ENCODE measurements around the gene SYNE3.

Gene SYNE3

GRCh38 chr14:95541932-95542930, 25.8 kb upstream of the SYNE3 start:
- no peak overlapping the region for H3K4me3 ChIP-seq (ENCODE audit: insufficient read depth, low read length, poor library complexity, severe bottlenecking)
- H4K20me1 ChIP-seq (ENCODE audit: low read depth, low read length), result no peaks in the 10 kb centered on the region
- TF ChIP-seq CTCF (IDR thresholded peaks at IDR 0.05; ENCODE audit: insufficient read depth, low read length, poor library complexity, severe bottlenecking), result no peak
- no peak for TF ChIP-seq EZH2phosphoT487 (conservative IDR thresholded peaks at IDR 0.05; ENCODE audit: low read length)
- no peaks in the 10 kb centered on the region for H3K9me2 ChIP-seq (replicated peaks; ENCODE audit: insufficient read depth, low read length)
- H3K4me2 ChIP-seq (ENCODE audit: low read depth, low read length, poor library complexity, severe bottlenecking), result no peak overlapping the region
- H3K36me3 ChIP-seq (ENCODE audit: low read length), result no peaks in the 10 kb centered on the region
- H3F3A ChIP-seq (ENCODE audit: insufficient read depth), result no peaks in the 10 kb centered on the region
- H3K27ac ChIP-seq (ENCODE audit: low read depth, low read length), result no peak overlapping the region
- no peak overlapping the region for H3K9ac ChIP-seq (ENCODE audit: low read length)
- H3K27me3 ChIP-seq (ENCODE audit: low read length), result no peaks in the 10 kb centered on the region
- no peaks in the 10 kb centered on the region for H3K9me3 ChIP-seq (ENCODE audit: insufficient read depth, low read length)
- peaks cover 59% of the 10 kb centered on the region for H3K79me2 ChIP-seq (ENCODE audit: insufficient read depth, low read length)
- no peak overlapping the region for H2AFZ ChIP-seq (ENCODE audit: low read depth, low read length, severe bottlenecking)

- H2AFZ ChIP-seq (ENCODE audit: low read depth, low read length, severe bottlenecking), result no peak overlapping the region
- no peak overlapping the region for H3K4me3 ChIP-seq (ENCODE audit: insufficient read depth, low read length, poor library complexity, severe bottlenecking)
- H3K9me3 ChIP-seq (ENCODE audit: insufficient read depth, low read length), result no peaks in the 10 kb centered on the region
- no peak overlapping the region for H3K4me2 ChIP-seq (ENCODE audit: low read depth, low read length, poor library complexity, severe bottlenecking)
- no peaks in the 10 kb centered on the region for H3K27me3 ChIP-seq (ENCODE audit: low read length)
- no peaks in the 10 kb centered on the region for H3K36me3 ChIP-seq (ENCODE audit: low read length)
- no peaks in the 10 kb centered on the region for H3F3A ChIP-seq (ENCODE audit: insufficient read depth)
- peaks cover 68% of the 10 kb centered on the region for H3K79me2 ChIP-seq (ENCODE audit: insufficient read depth, low read length)
- no peak overlapping the region for H3K9ac ChIP-seq (ENCODE audit: low read length)
- TF ChIP-seq EZH2phosphoT487 (conservative IDR thresholded peaks at IDR 0.05; ENCODE audit: low read length) (no peak), CTCF (IDR thresholded peaks at IDR 0.05; ENCODE audit: insufficient read depth, low read length, poor library complexity, severe bottlenecking) (no peak)
- H3K9me2 ChIP-seq (replicated peaks; ENCODE audit: insufficient read depth, low read length), result no peaks in the 10 kb centered on the region
- H3K27ac ChIP-seq (ENCODE audit: low read depth, low read length), result no peak overlapping the region
- H4K20me1 ChIP-seq (ENCODE audit: low read depth, low read length), result no peaks in the 10 kb centered on the region
Observed at GRCh38 chr14:95541346-95541745, 24.9 kb upstream of the SYNE3 start.

DNA sequence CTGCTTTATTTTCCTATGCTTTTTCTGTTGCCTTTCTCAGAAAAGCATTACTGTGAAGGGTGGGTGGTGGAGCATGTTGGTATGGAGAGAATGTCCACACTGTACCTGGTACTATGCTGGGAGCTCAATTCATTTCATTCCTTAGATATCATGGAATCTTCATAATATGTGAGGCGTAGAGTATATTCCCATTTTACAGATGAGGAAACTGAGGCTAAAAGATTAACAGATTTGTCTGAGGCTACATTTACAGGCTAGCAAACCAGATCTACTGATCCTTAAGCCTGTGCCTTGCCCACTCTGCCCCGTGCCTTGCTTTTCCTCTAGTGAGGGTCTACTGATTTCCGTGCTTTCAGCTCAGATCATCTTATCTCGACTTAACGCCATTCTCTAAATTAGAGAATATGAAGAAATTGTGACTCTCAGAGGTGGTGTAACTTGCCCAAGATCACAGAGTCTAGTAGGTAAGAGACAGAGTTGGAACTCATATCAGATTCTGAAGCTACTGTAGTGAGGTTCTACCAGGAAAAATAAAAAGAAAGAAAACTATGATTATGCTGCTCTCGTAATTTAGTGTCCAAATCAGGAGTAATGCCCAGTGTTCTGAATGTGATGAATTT, 23.9 kb upstream of the SYNE3 start:
- H3F3A ChIP-seq (ENCODE audit: insufficient read depth), result no peaks in the 10 kb centered on the region
- H3K36me3 ChIP-seq (ENCODE audit: low read length), result no peaks in the 10 kb centered on the region
- no peaks in the 10 kb centered on the region for H4K20me1 ChIP-seq (ENCODE audit: low read depth, low read length)
- no peaks in the 10 kb centered on the region for H3K9me3 ChIP-seq (ENCODE audit: insufficient read depth, low read length)
- TF ChIP-seq EZH2phosphoT487 (conservative IDR thresholded peaks at IDR 0.05; ENCODE audit: low read length), result no peak
- no peak overlapping the region for H2AFZ ChIP-seq (ENCODE audit: low read depth, low read length, severe bottlenecking)
- H3K27me3 ChIP-seq (ENCODE audit: low read length), result no peaks in the 10 kb centered on the region
- H3K79me2 ChIP-seq (ENCODE audit: insufficient read depth, low read length), result peaks cover 78% of the 10 kb centered on the region
- no peaks in the 10 kb centered on the region for H3K9me2 ChIP-seq (replicated peaks; ENCODE audit: insufficient read depth, low read length)
- H3K9ac ChIP-seq (ENCODE audit: low read length), result no peak overlapping the region
- H3K4me2 ChIP-seq (ENCODE audit: low read depth, low read length, poor library complexity, severe bottlenecking), result no peak overlapping the region
- H3K4me3 ChIP-seq (ENCODE audit: insufficient read depth, low read length, poor library complexity, severe bottlenecking), result no peak overlapping the region
- H3K27ac ChIP-seq (ENCODE audit: low read depth, low read length), result no peak overlapping the region

All from SU-DHL-6 (cell line).